ENCODE results near the gene WHRN. TPM values are rescaled to one million over a fixed set of nuclear protein-coding genes. Genes with fewer than 3 reads are reported as not detected.

The WHRN gene
- total RNA-seq, 2 donors from 2014 or later: 3.3 to 3.6 TPM

DNA sequence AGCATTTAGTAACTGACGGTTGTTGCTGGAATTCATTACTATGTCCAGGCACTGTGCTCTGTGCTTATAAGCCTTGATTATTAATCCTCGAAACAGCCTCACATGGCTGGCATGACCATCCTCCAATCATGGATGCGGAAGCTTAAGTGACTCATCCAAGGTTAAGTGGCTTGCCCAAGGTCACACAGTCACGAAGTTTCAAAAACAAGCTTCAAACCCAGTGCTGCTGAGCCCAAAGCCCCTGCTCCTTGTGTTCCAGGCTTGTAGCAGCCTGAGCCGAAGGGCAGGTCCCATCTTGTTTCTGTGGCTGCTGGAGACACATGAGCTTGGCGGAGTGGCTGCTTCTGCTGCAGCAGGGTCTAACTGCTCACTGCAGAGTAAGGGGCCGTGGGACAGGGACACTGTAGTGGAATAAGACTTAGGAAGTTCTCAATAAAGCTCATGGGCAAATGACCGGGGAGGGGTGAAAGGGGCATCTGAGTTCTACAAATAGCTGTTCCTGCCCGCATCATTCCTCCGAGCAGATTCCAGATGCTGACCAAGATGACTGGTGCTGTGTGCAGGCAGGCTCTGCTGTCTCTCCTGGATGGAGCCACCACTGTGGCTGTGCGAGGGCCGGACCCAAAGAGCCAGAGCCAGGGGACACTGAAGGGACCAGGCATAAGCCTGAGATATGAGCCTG, 32.4 kb downstream of the WHRN start:
- no peaks in the 10 kb centered on the region for H3K9me3 ChIP-seq

DNA sequence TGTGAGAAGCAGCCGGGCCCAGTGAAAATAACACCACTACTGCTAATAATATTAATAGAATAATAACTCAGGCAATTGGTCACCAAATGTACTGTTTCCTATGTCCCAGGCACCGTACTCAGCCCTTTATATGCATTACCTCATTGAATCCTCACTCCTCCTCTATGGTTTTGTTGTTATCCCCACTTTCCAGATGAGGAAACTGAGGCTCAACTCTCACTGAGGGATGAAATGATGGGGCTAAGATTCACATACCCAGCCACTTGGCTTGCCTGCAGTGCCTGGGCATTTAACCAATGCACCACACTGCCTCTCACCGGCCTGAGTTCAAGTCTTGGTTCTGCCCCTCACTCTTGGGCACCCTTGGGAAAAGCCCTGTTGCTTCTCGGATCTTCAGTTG, 34.1 kb downstream of the WHRN start:
- Histone ChIP-seq H3K9me3 (no peaks in the 10 kb centered on the region), H3K27me3 (no peaks in the 10 kb centered on the region), H3K4me3 (no peak overlapping the region), H3K4me1 (no peaks in the 10 kb centered on the region), H3K36me3 (no peaks in the 10 kb centered on the region), H3K27ac (no peak overlapping the region), H3K9ac (ENCODE audit: low read depth in 2 of 2, low read length in 2 of 2) (no peak overlapping the region)
- intact Hi-C loops (cut with DNase I): loop anchor here (10.0 kb wide), 1 partner anchor 46 kb away; no protein-coding TSS in a partner anchor
- TF ChIP-seq, protein P1, sequence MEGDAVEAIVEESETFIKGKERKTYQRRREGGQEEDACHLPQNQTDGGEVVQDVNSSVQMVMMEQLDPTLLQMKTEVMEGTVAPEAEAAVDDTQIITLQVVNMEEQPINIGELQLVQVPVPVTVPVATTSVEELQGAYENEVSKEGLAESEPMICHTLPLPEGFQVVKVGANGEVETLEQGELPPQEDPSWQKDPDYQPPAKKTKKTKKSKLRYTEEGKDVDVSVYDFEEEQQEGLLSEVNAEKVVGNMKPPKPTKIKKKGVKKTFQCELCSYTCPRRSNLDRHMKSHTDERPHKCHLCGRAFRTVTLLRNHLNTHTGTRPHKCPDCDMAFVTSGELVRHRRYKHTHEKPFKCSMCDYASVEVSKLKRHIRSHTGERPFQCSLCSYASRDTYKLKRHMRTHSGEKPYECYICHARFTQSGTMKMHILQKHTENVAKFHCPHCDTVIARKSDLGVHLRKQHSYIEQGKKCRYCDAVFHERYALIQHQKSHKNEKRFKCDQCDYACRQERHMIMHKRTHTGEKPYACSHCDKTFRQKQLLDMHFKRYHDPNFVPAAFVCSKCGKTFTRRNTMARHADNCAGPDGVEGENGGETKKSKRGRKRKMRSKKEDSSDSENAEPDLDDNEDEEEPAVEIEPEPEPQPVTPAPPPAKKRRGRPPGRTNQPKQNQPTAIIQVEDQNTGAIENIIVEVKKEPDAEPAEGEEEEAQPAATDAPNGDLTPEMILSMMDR (IDR thresholded peaks at IDR 0.05): no peak
- no peak for DNase-seq

More for the DNA sequence above, 32.4 kb downstream of the WHRN start:
- no peak overlapping the region for H3K27ac ChIP-seq
- no peak overlapping the region for H3K9ac ChIP-seq (ENCODE audit: low read depth in 2 of 2, low read length in 2 of 2)
- no peak overlapping the region for H3K4me3 ChIP-seq
- no peaks in the 10 kb centered on the region for H3K27me3 ChIP-seq
- TF ChIP-seq, protein P1 (IDR thresholded peaks at IDR 0.05): no peak
- no peak for DNase-seq
- no peaks in the 10 kb centered on the region for H3K4me1 ChIP-seq
- no peaks in the 10 kb centered on the region for H3K36me3 ChIP-seq
- intact Hi-C loops (cut with DNase I): loop anchor here (10.0 kb wide), 1 partner anchor 48 kb away; no protein-coding TSS in a partner anchor

DNA sequence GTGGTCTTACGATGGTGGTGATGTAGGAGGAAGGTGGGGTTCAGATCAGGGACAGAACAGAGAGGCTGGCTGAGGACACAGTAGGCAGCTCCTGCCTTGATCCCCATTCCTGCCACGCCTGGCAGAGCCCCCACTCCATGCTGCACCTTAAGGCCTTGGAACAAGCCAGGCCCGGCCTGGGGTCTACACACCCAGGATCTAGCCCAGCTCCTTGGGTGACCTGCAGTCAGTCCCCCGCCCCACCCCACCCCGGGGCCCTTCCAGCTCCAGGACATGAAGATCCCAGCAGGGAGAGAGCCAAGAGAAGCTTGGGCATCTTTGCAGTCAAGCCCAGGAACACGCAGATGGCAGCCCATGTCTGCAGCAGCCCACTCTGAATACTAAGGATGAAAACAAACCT, 34.7 kb downstream of the WHRN start:
- H3K27ac ChIP-seq: no peak overlapping the region
- TF ChIP-seq, protein P1 (IDR thresholded peaks at IDR 0.05): no peak
- DNase-seq: no peak

DNA sequence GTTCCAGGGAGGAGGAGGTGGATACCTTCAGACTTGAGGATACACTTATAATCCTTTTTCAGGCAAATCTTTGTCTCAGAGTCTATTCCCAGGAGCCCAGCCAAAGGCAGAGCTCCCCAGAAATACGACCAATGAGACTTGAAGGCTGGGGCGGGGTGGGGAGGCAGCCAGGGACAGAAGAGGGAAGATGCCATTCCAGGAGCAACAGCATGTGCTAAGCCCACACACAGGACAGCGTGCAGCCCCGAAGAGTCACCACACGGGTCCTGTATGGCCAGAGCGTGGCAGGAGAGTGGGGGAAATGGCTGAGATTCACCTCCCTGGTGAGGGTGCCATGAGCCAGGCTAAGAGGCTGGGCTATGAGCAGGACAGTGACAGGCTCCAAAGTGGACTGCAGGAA, 35.2 kb downstream of the WHRN start:
- no peak overlapping the region for H3K9ac ChIP-seq (ENCODE audit: low read depth in 2 of 2, low read length in 2 of 2)
- no peak overlapping the region for H3K27ac ChIP-seq
- no peaks in the 10 kb centered on the region for H3K4me1 ChIP-seq
- H3K27me3 ChIP-seq: no peaks in the 10 kb centered on the region
- no peak for DNase-seq
- no peaks in the 10 kb centered on the region for H3K9me3 ChIP-seq
- no peaks in the 10 kb centered on the region for H3K36me3 ChIP-seq
- TF ChIP-seq, protein P1 (IDR thresholded peaks at IDR 0.05): no peak
- intact Hi-C loops (cut with DNase I): loop anchor here (10.0 kb wide), 1 partner anchor 45 kb away; no protein-coding TSS in a partner anchor
- H3K4me3 ChIP-seq: no peak overlapping the region

More for the DNA sequence above, 34.7 kb downstream of the WHRN start:
- intact Hi-C loops (cut with DNase I): loop anchor here (10.0 kb wide), 1 partner anchor 46 kb away; no protein-coding TSS in a partner anchor
- H3K4me3 ChIP-seq: no peak overlapping the region
- no peaks in the 10 kb centered on the region for H3K4me1 ChIP-seq
- no peak overlapping the region for H3K9ac ChIP-seq (ENCODE audit: low read depth in 2 of 2, low read length in 2 of 2)
- no peaks in the 10 kb centered on the region for H3K27me3 ChIP-seq
- H3K36me3 ChIP-seq: no peaks in the 10 kb centered on the region
- H3K9me3 ChIP-seq: no peaks in the 10 kb centered on the region

DNA sequence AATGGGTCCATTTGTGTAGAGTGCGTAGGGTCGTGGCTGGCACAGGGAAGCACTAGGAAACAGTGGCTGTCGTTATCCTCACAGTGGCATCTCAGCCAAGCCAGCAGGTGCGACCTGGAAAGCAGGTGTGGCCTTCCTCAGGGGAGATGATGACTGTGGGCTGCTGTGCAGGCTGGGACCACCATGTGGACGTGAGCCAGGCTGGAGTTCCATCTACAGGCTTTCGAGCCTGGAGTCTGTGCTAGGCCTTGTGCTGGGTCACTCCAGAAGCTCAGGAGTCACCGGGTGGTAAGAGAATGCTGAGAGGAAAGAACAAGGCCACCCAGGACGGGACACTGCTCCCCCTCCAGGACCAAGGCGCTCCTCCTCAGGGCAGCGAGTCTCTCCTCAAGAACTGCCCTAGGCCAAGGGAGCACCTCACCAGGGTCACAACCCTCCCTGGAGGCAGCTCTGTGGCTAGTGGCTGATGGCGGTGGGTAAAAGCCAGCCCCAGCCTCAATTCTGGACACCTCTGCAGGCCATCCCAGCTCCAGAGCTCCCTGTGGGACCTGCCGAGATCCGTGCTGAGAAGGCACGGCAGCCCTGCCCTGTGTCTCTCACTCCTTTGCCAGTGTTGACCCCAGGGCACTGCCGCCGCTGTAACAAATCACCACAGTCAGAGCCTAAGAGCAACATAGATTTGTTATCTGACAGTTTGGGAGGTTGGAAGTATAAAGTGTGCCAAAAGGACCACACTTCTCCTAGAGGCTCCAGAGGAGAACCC, 36.0 kb downstream of the WHRN start:
- Histone ChIP-seq H3K27me3 (no peaks in the 10 kb centered on the region), H3K9me3 (no peaks in the 10 kb centered on the region), H3K9ac (ENCODE audit: low read depth in 2 of 2, low read length in 2 of 2) (no peak overlapping the region), H3K27ac (no peak overlapping the region), H3K4me3 (no peak overlapping the region), H3K4me1 (no peaks in the 10 kb centered on the region), H3K36me3 (no peaks in the 10 kb centered on the region)
- TF ChIP-seq, protein P1 (IDR thresholded peaks at IDR 0.05): no peak
- no peak for DNase-seq
- intact Hi-C loops (cut with DNase I): no loop called here

All from colonic mucosa (tissue), 4 donors.